Hepatocyte (in vitro differentiated cells): ENCODE measurements around the gene NTNG2.

Experiments
- EZH2phosphoT487 ChIP-seq: fragments of 200-600 bp; sonication (generic); IDR thresholded peaks from one replicate; pipeline ENCODE4 v1.6.1; 2018; ENCODE audit warnings: antibody characterized with exemption, mild to moderate bottlenecking, low read depth, moderate library complexity; ENCODE audit not compliant: unreplicated experiment, severe bottlenecking
- TF ChIP-seq, protein P1 (sequence below): fragments of 200-600 bp; sonication (generic); IDR thresholded peaks from 2 replicates; pipeline ENCODE4 v1.5.1; 2016; ENCODE audit warnings: antibody characterized with exemption, mild to moderate bottlenecking; ENCODE audit not compliant: poor library complexity

- TF ChIP-seq, protein P1, sequence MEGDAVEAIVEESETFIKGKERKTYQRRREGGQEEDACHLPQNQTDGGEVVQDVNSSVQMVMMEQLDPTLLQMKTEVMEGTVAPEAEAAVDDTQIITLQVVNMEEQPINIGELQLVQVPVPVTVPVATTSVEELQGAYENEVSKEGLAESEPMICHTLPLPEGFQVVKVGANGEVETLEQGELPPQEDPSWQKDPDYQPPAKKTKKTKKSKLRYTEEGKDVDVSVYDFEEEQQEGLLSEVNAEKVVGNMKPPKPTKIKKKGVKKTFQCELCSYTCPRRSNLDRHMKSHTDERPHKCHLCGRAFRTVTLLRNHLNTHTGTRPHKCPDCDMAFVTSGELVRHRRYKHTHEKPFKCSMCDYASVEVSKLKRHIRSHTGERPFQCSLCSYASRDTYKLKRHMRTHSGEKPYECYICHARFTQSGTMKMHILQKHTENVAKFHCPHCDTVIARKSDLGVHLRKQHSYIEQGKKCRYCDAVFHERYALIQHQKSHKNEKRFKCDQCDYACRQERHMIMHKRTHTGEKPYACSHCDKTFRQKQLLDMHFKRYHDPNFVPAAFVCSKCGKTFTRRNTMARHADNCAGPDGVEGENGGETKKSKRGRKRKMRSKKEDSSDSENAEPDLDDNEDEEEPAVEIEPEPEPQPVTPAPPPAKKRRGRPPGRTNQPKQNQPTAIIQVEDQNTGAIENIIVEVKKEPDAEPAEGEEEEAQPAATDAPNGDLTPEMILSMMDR = no peak
- no peak for TF ChIP-seq EZH2phosphoT487
Observed at GRCh38 chr9:132116583-132116982, 45.3 kb upstream of the NTNG2 start.
